Upper lobe of left lung (tissue), 6 donors: ENCODE data around the gene MAP2. TPM values are rescaled to one million over a fixed set of nuclear protein-coding genes. Genes with fewer than 3 reads are reported as not detected.

Experiments
- ATAC-seq, 2 donors: fragments of 200-7000 bp; cut with Tn5 transposase; one replicate each; pipeline ENCODE4 v1.9.1; 2022; ENCODE audit warnings: mild to moderate bottlenecking in 2 of 2, moderate library complexity in 2 of 2; ENCODE audit not compliant: low FRiP score in 2 of 2
- DNase-seq, 2 donors: peaks; one replicate each; pipeline ENCODE4 v3.0.0-alpha.2; 2019 to 2020
- H3K27ac ChIP-seq, 4 donors: fragments of 200-600 bp; sonication (generic); one replicate each; pipeline ENCODE4 v1.5.1; 2016 to 2019
- H3K27me3 ChIP-seq, 4 donors: fragments of 200-600 bp; sonication (generic); one replicate each; pipeline ENCODE4 v1.5.1; 2017 to 2019
- H3K36me3 ChIP-seq, 4 donors: fragments of 200-600 bp; sonication (generic); one replicate each; pipeline ENCODE4 v1.5.1; 2016 to 2019
- H3K4me1 ChIP-seq, 4 donors: fragments of 200-600 bp; sonication (generic); one replicate each; pipeline ENCODE4 v1.5.1; 2018 to 2019
- H3K4me3 ChIP-seq, 4 donors: fragments of 200-600 bp; sonication (generic); one replicate each; pipeline ENCODE4 v1.5.1; 2017 to 2019; ENCODE audit warnings: mild to moderate bottlenecking in 2 of 4, moderate library complexity in 1 of 4
- H3K9me3 ChIP-seq, 4 donors: fragments of 200-600 bp; sonication (generic); one replicate each; pipeline ENCODE4 v1.5.1; 2018 to 2019
- CTCF ChIP-seq, 6 experiments: fragments of 450-650 bp in 4 of 6; fragments of 200-600 bp in 2 of 6; sonication (generic) in 2 of 6; IDR thresholded peaks; one replicate each; pipeline ENCODE4 v1.5.1; 2016 to 2019; ENCODE audit warnings: antibody characterized with exemption in 6 of 6
- EP300 ChIP-seq, 4 donors: sonication (generic); formaldehyde crosslinking; IDR thresholded peaks; one replicate each; pipeline ENCODE4 v1.5.1; 2017; ENCODE audit warnings: antibody characterized with exemption in 4 of 4, control low read depth in 2 of 4
- POLR2A ChIP-seq, 4 donors: fragments of 450-650 bp; IDR thresholded peaks; one replicate each; pipeline ENCODE4 v1.5.1; 2016 to 2017; ENCODE audit warnings: antibody characterized with exemption in 4 of 4, mild to moderate bottlenecking in 2 of 4
- POLR2AphosphoS5 ChIP-seq, 2 donors: sonication (generic); formaldehyde crosslinking; IDR thresholded peaks; one replicate each; pipeline ENCODE4 v1.5.1; 2017; ENCODE audit warnings: antibody characterized with exemption in 2 of 2
- WGBS, 2 donors: methylation state at CpG; one replicate each; pipeline ENCODE4 v1.1.5; 2017 to 2018; 5-methylcytosine and 5-hydroxymethylcytosine counted together
- total RNA-seq, 6 donors: library from RNA; depleted of rRNA in 4 of 6; stranded (reverse); fragments of >200 nt in 4 of 6; gene quantifications; one replicate each; pipeline versions ENCODE4 v1.1.0 to v1.2.1, GENCODE V29; 2016 to 2021
- donor health status: DM: no; HTN: no; CAD: no; lungs with moderate emphysema.
- donor health status: DM: no; HTN: yes; CAD: no; lungs with severe emphysema.

MAP2 gene
- total RNA-seq, 6 donors from 2014 or later = 25.2 to 121 (median 58.7) TPM

DNA sequence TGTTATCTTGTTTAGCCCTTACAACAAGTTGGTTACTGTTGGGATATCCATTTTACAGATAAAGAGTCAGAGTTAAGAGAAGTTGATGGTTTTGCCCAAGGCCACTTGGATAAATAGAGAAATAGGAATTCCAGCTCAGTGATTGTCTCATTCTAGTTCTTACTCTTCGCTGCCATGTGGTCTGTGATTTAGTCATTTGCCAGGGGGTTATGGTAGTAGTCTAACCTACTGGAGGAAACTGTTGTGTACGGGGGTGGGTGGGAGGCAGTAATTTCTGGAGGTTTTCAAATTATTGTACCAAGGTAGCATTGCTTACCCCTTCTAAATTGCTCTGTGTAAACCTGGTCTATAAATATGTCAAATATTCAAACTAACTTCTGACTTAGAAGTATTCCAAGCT lies 110.4 kb downstream of the MAP2 start:
- H3K36me3 ChIP-seq = no peaks in the 10 kb centered on the region
- WGBS, 2 donors = 95 to 97% methylated on average over 2 of the region's 2 CpGs
- no peaks in the 10 kb centered on the region for H3K27me3 ChIP-seq
- no peak for ATAC-seq
- no peak overlapping the region for H3K4me3 ChIP-seq
- no peaks in the 10 kb centered on the region for H3K9me3 ChIP-seq
- TF ChIP-seq POLR2AphosphoS5 (IDR thresholded peaks at IDR 0.05) = no peak
- TF ChIP-seq CTCF (IDR thresholded peaks at IDR 0.05) = no peak
- no peak for TF ChIP-seq EP300 (IDR thresholded peaks at IDR 0.05)
- TF ChIP-seq POLR2A (IDR thresholded peaks at IDR 0.05) = no peak
- H3K4me1 ChIP-seq = no peaks in the 10 kb centered on the region
- no peak overlapping the region for H3K27ac ChIP-seq
- DNase-seq = no peak

DNA sequence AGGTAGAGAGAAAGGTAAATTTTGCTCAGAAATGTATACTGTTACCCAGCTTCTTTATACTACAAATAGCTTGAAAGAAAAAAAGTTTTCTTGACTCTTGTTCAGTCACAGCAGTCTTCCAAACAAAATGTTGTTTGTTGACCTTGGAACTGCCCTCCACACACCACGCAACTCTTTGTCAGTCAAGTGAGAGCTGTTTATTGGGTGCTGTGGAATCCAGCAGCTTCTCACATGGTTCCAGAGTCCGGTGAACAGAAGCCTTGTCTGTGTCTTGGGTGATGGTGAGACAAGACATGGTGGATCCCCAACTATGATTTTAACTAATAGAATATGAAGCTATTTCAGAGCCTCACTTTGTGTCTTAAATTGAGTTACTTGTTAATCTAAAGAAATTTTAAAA lies 112.5 kb downstream of the MAP2 start:
- H3K36me3 ChIP-seq = no peaks in the 10 kb centered on the region
- no peaks in the 10 kb centered on the region for H3K4me1 ChIP-seq
- no peak for ATAC-seq
- no peaks in the 10 kb centered on the region for H3K9me3 ChIP-seq
- DNase-seq = no peak
- 70% methylated on average over 2 of the region's 2 CpGs for WGBS, 2 donors
- H3K27me3 ChIP-seq = no peaks in the 10 kb centered on the region
- TF ChIP-seq CTCF (IDR thresholded peaks at IDR 0.05) = no peak
- TF ChIP-seq EP300 (IDR thresholded peaks at IDR 0.05) = no peak
- no peak for TF ChIP-seq POLR2AphosphoS5 (IDR thresholded peaks at IDR 0.05)
- no peak for TF ChIP-seq POLR2A (IDR thresholded peaks at IDR 0.05)
- no peak overlapping the region for H3K4me3 ChIP-seq
- H3K27ac ChIP-seq = no peak overlapping the region

DNA sequence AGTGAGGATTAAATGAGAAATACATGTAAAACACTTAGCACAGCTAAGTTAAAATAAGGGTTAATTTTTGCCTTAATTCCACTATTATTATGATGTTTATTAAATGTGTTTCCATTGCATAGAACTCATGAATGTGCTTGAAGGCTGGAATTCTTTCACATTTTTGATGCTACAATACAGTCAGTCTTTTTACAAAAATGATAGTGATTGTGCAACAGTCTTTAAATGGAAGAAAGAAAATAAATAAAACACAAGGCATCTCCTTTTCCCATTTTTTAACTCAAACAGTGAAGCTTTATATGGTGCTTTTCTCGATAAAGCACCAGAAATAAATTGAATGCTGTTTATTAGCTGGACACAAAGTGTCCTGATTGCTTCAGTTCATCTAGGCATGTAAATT lies 123.9 kb downstream of the MAP2 start:
- H3K27me3 ChIP-seq = no peaks in the 10 kb centered on the region
- H3K36me3 ChIP-seq = no peaks in the 10 kb centered on the region
- no peak overlapping the region for H3K4me3 ChIP-seq
- H3K4me1 ChIP-seq = no peaks in the 10 kb centered on the region
- DNase-seq = no peak
- no peaks in the 10 kb centered on the region for H3K9me3 ChIP-seq
- no peak for TF ChIP-seq CTCF (IDR thresholded peaks at IDR 0.05)
- TF ChIP-seq POLR2AphosphoS5 (IDR thresholded peaks at IDR 0.05) = no peak
- TF ChIP-seq POLR2A (IDR thresholded peaks at IDR 0.05) = no peak
- TF ChIP-seq EP300 (IDR thresholded peaks at IDR 0.05) = no peak
- no peak overlapping the region for H3K27ac ChIP-seq
- WGBS, 2 donors = 71 to 76% methylated on average over 1 of the region's 1 CpG
- no peak for ATAC-seq

DNA sequence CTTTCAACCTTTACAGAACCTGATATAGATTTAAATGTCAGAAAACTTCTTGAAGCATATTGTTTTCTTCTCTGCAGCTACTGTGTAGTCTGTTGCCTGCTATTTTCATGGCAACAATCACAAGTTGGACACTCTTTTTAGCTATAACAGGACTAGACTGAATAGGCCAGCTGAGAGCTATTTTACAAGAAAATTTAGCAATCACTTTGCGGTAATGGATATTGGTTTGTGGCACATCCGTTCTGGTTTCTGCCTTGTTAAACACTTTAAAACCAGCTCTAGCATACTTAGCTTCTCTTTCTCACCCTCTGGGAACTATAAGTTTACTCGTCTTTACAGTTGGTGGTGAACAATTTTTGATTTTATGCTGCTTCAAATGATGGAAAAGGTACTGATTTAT lies 125.7 kb downstream of the MAP2 start:
- no peak for ATAC-seq
- Histone ChIP-seq H3K9me3 (no peaks in the 10 kb centered on the region), H3K4me1 (no peaks in the 10 kb centered on the region), H3K27ac (no peak overlapping the region), H3K4me3 (no peak overlapping the region), H3K27me3 (no peaks in the 10 kb centered on the region), H3K36me3 (no peaks in the 10 kb centered on the region)
- no peak for DNase-seq
- TF ChIP-seq POLR2AphosphoS5 (IDR thresholded peaks at IDR 0.05) (no peak), CTCF (IDR thresholded peaks at IDR 0.05) (no peak), POLR2A (IDR thresholded peaks at IDR 0.05) (no peak), EP300 (IDR thresholded peaks at IDR 0.05) (no peak)
- 85 to 87% methylated on average over 3 of the region's 3 CpGs for WGBS, 2 donors

DNA sequence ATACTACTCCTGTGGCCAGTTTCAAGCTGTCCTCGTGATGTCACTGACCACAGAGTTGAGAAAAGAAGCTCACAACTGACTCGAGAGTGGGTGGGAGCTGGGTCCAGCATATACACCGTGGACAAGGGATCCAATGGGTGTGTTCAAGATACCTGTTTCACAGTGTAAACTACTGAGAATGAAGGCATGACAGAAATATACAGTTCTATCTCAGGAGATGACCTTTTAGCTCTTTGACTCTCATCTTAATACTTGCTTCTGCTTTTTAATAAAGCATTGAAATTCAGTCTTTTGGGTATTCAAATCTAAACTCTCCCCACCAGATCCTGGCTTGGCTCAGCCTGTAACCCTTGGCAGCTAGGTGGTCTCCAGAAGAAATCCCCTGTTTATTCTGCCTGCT lies 130.1 kb downstream of the MAP2 start:
- Histone ChIP-seq H3K36me3 (no peaks in the 10 kb centered on the region), H3K27ac (no peak overlapping the region), H3K4me3 (no peak overlapping the region), H3K4me1 (no peaks in the 10 kb centered on the region), H3K9me3 (no peaks in the 10 kb centered on the region), H3K27me3 (no peaks in the 10 kb centered on the region)
- DNase-seq = no peak
- ATAC-seq = no peak
- no peak for TF ChIP-seq POLR2AphosphoS5 (IDR thresholded peaks at IDR 0.05)
- no peak for TF ChIP-seq EP300 (IDR thresholded peaks at IDR 0.05)
- TF ChIP-seq POLR2A (IDR thresholded peaks at IDR 0.05) = no peak
- TF ChIP-seq CTCF (IDR thresholded peaks at IDR 0.05) = no peak
- 74 to 77% methylated on average over 3 of the region's 3 CpGs for WGBS, 2 donors
